ENCODE results near the gene RHOBTB1.

Gene RHOBTB1, protein sequence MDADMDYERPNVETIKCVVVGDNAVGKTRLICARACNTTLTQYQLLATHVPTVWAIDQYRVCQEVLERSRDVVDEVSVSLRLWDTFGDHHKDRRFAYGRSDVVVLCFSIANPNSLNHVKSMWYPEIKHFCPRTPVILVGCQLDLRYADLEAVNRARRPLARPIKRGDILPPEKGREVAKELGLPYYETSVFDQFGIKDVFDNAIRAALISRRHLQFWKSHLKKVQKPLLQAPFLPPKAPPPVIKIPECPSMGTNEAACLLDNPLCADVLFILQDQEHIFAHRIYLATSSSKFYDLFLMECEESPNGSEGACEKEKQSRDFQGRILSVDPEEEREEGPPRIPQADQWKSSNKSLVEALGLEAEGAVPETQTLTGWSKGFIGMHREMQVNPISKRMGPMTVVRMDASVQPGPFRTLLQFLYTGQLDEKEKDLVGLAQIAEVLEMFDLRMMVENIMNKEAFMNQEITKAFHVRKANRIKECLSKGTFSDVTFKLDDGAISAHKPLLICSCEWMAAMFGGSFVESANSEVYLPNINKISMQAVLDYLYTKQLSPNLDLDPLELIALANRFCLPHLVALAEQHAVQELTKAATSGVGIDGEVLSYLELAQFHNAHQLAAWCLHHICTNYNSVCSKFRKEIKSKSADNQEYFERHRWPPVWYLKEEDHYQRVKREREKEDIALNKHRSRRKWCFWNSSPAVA

DNA sequence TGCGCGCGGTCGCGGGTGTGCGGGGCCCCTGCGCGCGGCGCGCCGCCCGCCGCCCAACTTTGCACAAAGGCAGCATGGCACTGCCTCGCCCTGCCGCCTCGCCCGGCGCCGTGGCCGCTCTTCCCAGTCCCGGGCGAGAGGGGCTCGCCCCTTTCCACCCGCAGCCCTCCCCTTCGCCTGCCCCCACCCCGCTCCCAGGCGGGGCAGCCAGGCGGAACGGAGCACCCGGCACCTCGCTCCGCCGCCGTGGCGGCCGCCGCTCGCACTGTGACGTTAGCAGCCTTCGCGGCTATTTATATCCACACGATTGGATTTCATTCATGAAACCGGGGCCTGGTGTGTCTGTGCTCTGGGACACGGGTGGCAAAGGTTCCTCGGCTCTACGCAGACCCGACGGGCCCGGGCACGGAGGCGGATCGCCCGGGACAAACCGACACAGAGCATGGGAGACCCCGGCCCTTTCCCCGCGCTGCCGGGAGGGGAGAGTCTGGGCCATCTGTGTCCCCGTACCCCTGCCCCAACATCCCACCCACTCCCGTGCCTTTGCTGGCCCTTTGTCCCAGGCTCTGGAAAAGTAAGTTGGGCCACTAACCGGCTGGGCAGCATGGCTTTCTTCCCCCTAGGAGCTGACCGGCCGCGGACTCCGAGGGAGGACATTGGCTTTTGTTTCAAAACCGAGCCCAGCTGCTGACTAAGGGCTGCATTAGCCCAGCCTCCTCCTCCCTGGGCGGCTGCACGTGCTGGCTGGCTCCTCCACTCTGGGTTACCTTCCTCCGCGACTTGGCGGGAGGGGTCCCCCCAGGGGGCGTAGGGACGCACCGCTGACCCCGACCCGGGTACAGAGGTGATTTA, at the start of gene RHOBTB1:
TSS of gene RHOBTB1 (minus strand) at position 128 of the 852 bp plus-strand sequence. CDS start 32,643 bp downstream, outside the sequence.
- Histone ChIP-seq H4K20me1 (ENCODE audit: insufficient read depth, low read length) (no peaks in the 10 kb centered on the region), H3K9ac (ENCODE audit: low read length) (no peak within 1 kb of the TSS), H3K4me1 (ENCODE audit: low read length) (no peaks in the 10 kb centered on the region), H3K9me3 (ENCODE audit: insufficient read depth, low read length) (no peaks in the 10 kb centered on the region), H3K79me2 (ENCODE audit: low read length) (no peaks in the 10 kb centered on the region), H3K27me3 (ENCODE audit: low read depth, low read length) (no peaks in the 10 kb centered on the region), H3K27ac (ENCODE audit: low read length) (no peak within 1 kb of the TSS), H3K4me2 (ENCODE audit: low read length) (no peak within 1 kb of the TSS), H2AFZ (ENCODE audit: low read depth, low read length) (no peak within 1 kb of the TSS), H3K4me3 (ENCODE audit: low read length) (no peak within 1 kb of the TSS), H3K36me3 (replicated peaks; ENCODE audit: low read depth, low read length) (no peaks in the 10 kb centered on the region)
- TF ChIP-seq CTCF (IDR thresholded peaks at IDR 0.05; ENCODE audit: low read depth, low read length): no peak
- no peak for TF ChIP-seq EZH2phosphoT487 (IDR thresholded peaks at IDR 0.05; ENCODE audit: low read depth)

DNA sequence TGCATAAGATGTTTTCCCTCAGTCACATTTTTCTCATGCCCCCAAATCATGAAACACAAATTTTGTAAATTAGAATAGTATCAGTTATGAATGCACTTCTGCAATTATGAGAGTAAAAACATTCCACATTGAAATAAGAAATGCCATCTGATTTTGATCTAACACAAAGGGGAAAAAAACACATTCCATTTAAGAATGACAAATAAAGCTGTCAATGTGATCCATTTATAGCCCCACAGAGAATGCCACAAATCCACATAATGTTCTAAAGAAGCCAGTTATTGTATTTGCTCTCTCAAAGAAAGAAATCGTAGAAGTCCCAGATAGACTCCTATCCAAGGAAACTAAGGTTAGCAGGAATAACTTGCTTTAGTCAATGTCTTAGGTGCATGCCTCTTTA, 48.7 kb upstream of the RHOBTB1 start:
- Histone ChIP-seq H3K4me2 (ENCODE audit: low read length) (0 out of 2 replicates have a peak overlapping the region, but pooled peaks have one; percentile 29), H4K20me1 (ENCODE audit: insufficient read depth, low read length) (no peaks in the 10 kb centered on the region), H3K27ac (ENCODE audit: low read length) (no peak overlapping the region), H3K4me3 (ENCODE audit: low read length) (no peak overlapping the region), H3K36me3 (replicated peaks; ENCODE audit: low read depth, low read length) (no peaks in the 10 kb centered on the region), H2AFZ (ENCODE audit: low read depth, low read length) (no peak overlapping the region), H3K79me2 (ENCODE audit: low read length) (no peaks in the 10 kb centered on the region), H3K9ac (ENCODE audit: low read length) (no peak overlapping the region), H3K9me3 (ENCODE audit: insufficient read depth, low read length) (no peaks in the 10 kb centered on the region), H3K27me3 (ENCODE audit: low read depth, low read length) (no peaks in the 10 kb centered on the region), H3K4me1 (ENCODE audit: low read length) (peaks cover 31% of the 10 kb centered on the region)
- TF ChIP-seq CTCF (IDR thresholded peaks at IDR 0.05; ENCODE audit: low read depth, low read length) (no peak), EZH2phosphoT487 (IDR thresholded peaks at IDR 0.05; ENCODE audit: low read depth) (no peak)

- H4K20me1 ChIP-seq (ENCODE audit: insufficient read depth, low read length): no peaks in the 10 kb centered on the region
- no peaks in the 10 kb centered on the region for H3K9me3 ChIP-seq (ENCODE audit: insufficient read depth, low read length)
- H3K4me2 ChIP-seq (ENCODE audit: low read length): no peak overlapping the region
- H3K79me2 ChIP-seq (ENCODE audit: low read length): no peaks in the 10 kb centered on the region
- H3K27ac ChIP-seq (ENCODE audit: low read length): no peak overlapping the region
- H3K4me1 ChIP-seq (ENCODE audit: low read length): peaks cover 31% of the 10 kb centered on the region
- H2AFZ ChIP-seq (ENCODE audit: low read depth, low read length): no peak overlapping the region
- no peaks in the 10 kb centered on the region for H3K27me3 ChIP-seq (ENCODE audit: low read depth, low read length)
- TF ChIP-seq CTCF (IDR thresholded peaks at IDR 0.05; ENCODE audit: low read depth, low read length) (no peak), EZH2phosphoT487 (IDR thresholded peaks at IDR 0.05; ENCODE audit: low read depth) (no peak)
- H3K9ac ChIP-seq (ENCODE audit: low read length): no peak overlapping the region
- H3K4me3 ChIP-seq (ENCODE audit: low read length): no peak overlapping the region
- H3K36me3 ChIP-seq (replicated peaks; ENCODE audit: low read depth, low read length): no peaks in the 10 kb centered on the region
Observed at GRCh38 chr10:60990663-60991062, 46.7 kb upstream of the RHOBTB1 start.
